OCI-LY7 (cell line): ENCODE measurements around the gene PPP2R3C. TPM values are rescaled to one million over a fixed set of nuclear protein-coding genes. Genes with fewer than 3 reads are reported as not detected.

Experiments used
- BruUV-seq: library from RNA; stranded (reverse); fragments of 400-500 nt; replicated peaks from 2 replicates; lab custom pipeline; 2021; lab: Mats Ljungman, UMichigan
- CTCF ChIA-PET: fragments of 300-600 bp; sonication (Branson Sonifier 250); formaldehyde crosslinking; loops from one replicate; lab custom pipeline; 2022; ENCODE audit warnings: antibody characterized with exemption; ENCODE audit not compliant: unreplicated experiment; lab: Charles Lee
- POLR2A ChIA-PET: fragments of 300-600 bp; sonication (Branson Sonifier 250); formaldehyde crosslinking; loops from one replicate; lab custom pipeline; 2022; ENCODE audit warnings: antibody characterized with exemption; lab: Charles Lee
- DNase-seq: peaks from one replicate; pipeline ENCODE4 v3.0.0-alpha.2; 2015; ENCODE audit warnings: low spot score
- H2AFZ ChIP-seq: fragments of 200-600 bp; sonication (generic), shearing (Covaris generic); 2 replicates; pipeline ENCODE4 v1.6.1; 2014; ENCODE audit warnings: mild to moderate bottlenecking, antibody characterized with exemption, low read length, moderate library complexity
- H3K27ac ChIP-seq: fragments of 200-600 bp; sonication (generic); 2 replicates; pipeline ENCODE4 v1.5.1; 2014; ENCODE audit warnings: mixed run types, low read depth, mild to moderate bottlenecking, moderate library complexity, low read length, inconsistent platforms; ENCODE audit not compliant: poor library complexity, severe bottlenecking
- H3K36me3 ChIP-seq: fragments of 200-600 bp; sonication (generic); 2 replicates; pipeline ENCODE4 v1.6.1; 2014; ENCODE audit warnings: mild to moderate bottlenecking, antibody characterized with exemption, low read length, moderate library complexity, mixed read lengths; ENCODE audit not compliant: insufficient read depth
- H3K4me1 ChIP-seq: fragments of 200-600 bp; sonication (generic); 2 replicates; pipeline ENCODE4 v1.5.1; 2014; ENCODE audit warnings: mild to moderate bottlenecking, low read length; ENCODE audit not compliant: insufficient read depth, poor library complexity, severe bottlenecking
- H3K4me2 ChIP-seq: fragments of 200-600 bp; sonication (generic); 2 replicates; pipeline ENCODE4 v1.6.1; 2014; ENCODE audit warnings: mild to moderate bottlenecking, low read length
- H3K4me3 ChIP-seq: fragments of 200-600 bp; sonication (generic); 2 replicates; pipeline ENCODE4 v1.5.1; 2014; ENCODE audit warnings: mild to moderate bottlenecking, low read depth, low read length; ENCODE audit not compliant: poor library complexity, severe bottlenecking
- H3K79me2 ChIP-seq: fragments of 200-600 bp; sonication (generic); 2 replicates; pipeline ENCODE4 v1.6.1; 2016; ENCODE audit warnings: low read depth, mild to moderate bottlenecking, low read length, moderate library complexity, mixed read lengths; ENCODE audit not compliant: insufficient read depth
- H3K9me2 ChIP-seq: fragments of 200-600 bp; sonication (generic); 2 replicates; pipeline ENCODE4 v1.6.1; 2016; ENCODE audit warnings: mild to moderate bottlenecking, low read length, mixed read lengths; ENCODE audit not compliant: insufficient read depth
- H3K9me3 ChIP-seq: fragments of 200-600 bp; sonication (generic); 2 replicates; pipeline ENCODE4 v1.6.1; 2014; ENCODE audit warnings: mild to moderate bottlenecking, mixed run types, low read length, mixed read lengths
- H4K20me1 ChIP-seq: fragments of 200-600 bp; sonication (generic); 2 replicates; pipeline ENCODE4 v1.6.1; 2014; ENCODE audit warnings: mild to moderate bottlenecking, antibody characterized with exemption, low read length, moderate library complexity, mixed read lengths; ENCODE audit not compliant: insufficient read depth
- CTCF ChIP-seq: fragments of 200-600 bp; sonication (generic); conservative IDR thresholded peaks from 2 replicates; pipeline ENCODE4 v1.5.1; 2014; ENCODE audit warnings: mild to moderate bottlenecking, antibody characterized with exemption, low read length, moderate library complexity, mixed read lengths
- EZH2phosphoT487 ChIP-seq: fragments of 200-600 bp; sonication (generic); IDR thresholded peaks from 2 replicates; pipeline ENCODE4 v1.6.1; 2018; ENCODE audit warnings: low read depth, borderline replicate concordance, mild to moderate bottlenecking, mixed run types, antibody characterized with exemption, low read length, moderate library complexity, mixed read lengths
- intact Hi-C: fragments of 100-400 bp; cut with micrococcal nuclease; formaldehyde crosslinking; loops from one replicate; pipeline ENCODE4 v1.10.0; 2022; ENCODE audit not compliant: unreplicated experiment
- total RNA-seq, 2 experiments: library from RNA; depleted of rRNA in 1 of 2; stranded (reverse); fragments of >200 nt in 1 of 2; shearing (Covaris generic) in 1 of 2; gene quantifications; 2 replicates each; pipeline ENCODE4 v1.2.3, GENCODE V29; 2014 to 2022

Gene PPP2R3C
- total RNA-seq, 2 experiments from 2014 or later, result 47.4 to 50.8 TPM

- no peak for DNase-seq
Measured at GRCh38 chr14:35079742-35080141, 42.0 kb downstream of the PPP2R3C start.

GRCh38 chr14:35078082-35078481, 43.7 kb downstream of the PPP2R3C start:
- BruUV-seq, result no TSS peak
- no peaks in the 10 kb centered on the region for H3K9me2 ChIP-seq
- no peak for DNase-seq
- ChIA-PET CTCF (no interaction called here), POLR2A (interaction anchor here (0.6 to 0.9 kb wide), 5 partner anchors 16 to 393 kb away, joined by 3 read pairs; no protein-coding TSS in a partner anchor)
- intact Hi-C loops, result no loop called here
- H4K20me1 ChIP-seq, result no peaks in the 10 kb centered on the region
- H3K36me3 ChIP-seq, result peaks cover 16% of the 10 kb centered on the region; the same call in 1 of the 2 replicates
- no peak overlapping the region for H2AFZ ChIP-seq
- H3K4me2 ChIP-seq, result no peak overlapping the region
- H3K4me1 ChIP-seq, result no peaks in the 10 kb centered on the region
- no peak overlapping the region for H3K27ac ChIP-seq
- H3K79me2 ChIP-seq, result no peaks in the 10 kb centered on the region
- TF ChIP-seq CTCF, result no peak
- no peak for TF ChIP-seq EZH2phosphoT487
- no peak overlapping the region for H3K4me3 ChIP-seq
- H3K9me3 ChIP-seq, result no peaks in the 10 kb centered on the region

More at GRCh38 chr14:35079742-35080141, 42.0 kb downstream of the PPP2R3C start:
- ChIA-PET POLR2A (interaction anchor here (1.1 kb wide), 1 partner anchor 18 kb away, joined by 3 read pairs; no protein-coding TSS in a partner anchor), CTCF (no interaction called here)
- no TSS peak for BruUV-seq
- no peak overlapping the region for H3K4me2 ChIP-seq
- H3K4me3 ChIP-seq, result no peak overlapping the region
- no peaks in the 10 kb centered on the region for H3K4me1 ChIP-seq
- no peaks in the 10 kb centered on the region for H3K79me2 ChIP-seq
- H3K9me2 ChIP-seq, result no peaks in the 10 kb centered on the region
- intact Hi-C loops, result no loop called here
- H4K20me1 ChIP-seq, result no peaks in the 10 kb centered on the region
- H3K9me3 ChIP-seq, result no peaks in the 10 kb centered on the region
- no peak overlapping the region for H2AFZ ChIP-seq
- H3K36me3 ChIP-seq, result peaks cover 29% of the 10 kb centered on the region
- no peak overlapping the region for H3K27ac ChIP-seq
- TF ChIP-seq CTCF, result no peak
- TF ChIP-seq EZH2phosphoT487, result no peak

- TF ChIP-seq EZH2phosphoT487 (no peak), CTCF (no peak)
- Histone ChIP-seq H3K36me3 (peaks cover 6% of the 10 kb centered on the region; the same call in 1 of the 2 replicates), H3K4me1 (no peaks in the 10 kb centered on the region), H3K9me3 (no peaks in the 10 kb centered on the region), H3K9me2 (no peaks in the 10 kb centered on the region), H3K27ac (no peak overlapping the region), H3K4me2 (no peak overlapping the region), H3K4me3 (no peak overlapping the region), H3K79me2 (no peaks in the 10 kb centered on the region), H2AFZ (no peak overlapping the region), H4K20me1 (no peaks in the 10 kb centered on the region)
- DNase-seq, result no peak
- intact Hi-C loops, result no loop called here
- POLR2A ChIA-PET, result interaction anchor here (0.8 to 1.2 kb wide), 2 partner anchors 32 to 474 kb away, joined by 3 to 4 read pairs; no protein-coding TSS in a partner anchor
- BruUV-seq, result no TSS peak
- CTCF ChIA-PET, result no interaction called here
Measured at GRCh38 chr14:35073486-35073885, 48.3 kb downstream of the PPP2R3C start.
